OCI-LY1 (cell line): Measurements from ENCODE around the gene NEURL1B.

Experiments used
- H2AFZ ChIP-seq: fragments of 200-600 bp; sonication (generic), shearing (Covaris generic); 2 replicates; pipeline ENCODE4 v1.6.0; 2014; ENCODE audit warnings: antibody characterized with exemption, mild to moderate bottlenecking, low read length
- H3F3A ChIP-seq: fragments of 200-600 bp; sonication (generic), shearing (Covaris generic); 2 replicates; pipeline ENCODE4 v1.6.0; 2014; ENCODE audit warnings: mild to moderate bottlenecking, antibody characterized with exemption, low read length, moderate library complexity; ENCODE audit not compliant: insufficient read depth
- H3K27ac ChIP-seq: fragments of 200-600 bp; sonication (generic); 2 replicates; pipeline ENCODE4 v1.5.1; 2014; ENCODE audit warnings: low read length, mixed run types, mild to moderate bottlenecking, low read depth; ENCODE audit not compliant: poor library complexity, severe bottlenecking
- H3K27me3 ChIP-seq: fragments of 200-600 bp; sonication (generic); 2 replicates; pipeline ENCODE4 v1.6.0; 2014; ENCODE audit warnings: antibody characterized with exemption, mild to moderate bottlenecking, low read length, moderate library complexity; ENCODE audit not compliant: insufficient read depth
- H3K36me3 ChIP-seq: fragments of 200-600 bp; sonication (generic); 2 replicates; pipeline ENCODE4 v1.6.1; 2014; ENCODE audit warnings: mild to moderate bottlenecking, antibody characterized with exemption, low read length, moderate library complexity, mixed read lengths; ENCODE audit not compliant: insufficient read depth
- H3K4me1 ChIP-seq: fragments of 200-600 bp; sonication (generic); 2 replicates; pipeline ENCODE4 v1.5.1; 2014; ENCODE audit warnings: mild to moderate bottlenecking, low read length, moderate library complexity; ENCODE audit not compliant: insufficient read depth, severe bottlenecking
- H3K4me2 ChIP-seq: fragments of 200-600 bp; sonication (generic), shearing (Covaris generic); 2 replicates; pipeline ENCODE4 v1.6.1; 2014; ENCODE audit warnings: low read length
- H3K4me3 ChIP-seq: fragments of 200-600 bp; sonication (generic); 2 replicates; pipeline ENCODE4 v1.5.1; 2014; ENCODE audit warnings: low read length, low read depth, mild to moderate bottlenecking, mixed read lengths; ENCODE audit not compliant: poor library complexity, severe bottlenecking
- H3K79me2 ChIP-seq: fragments of 200-600 bp; shearing (Covaris generic); 2 replicates; pipeline ENCODE4 v1.6.1; 2016; ENCODE audit warnings: mixed run types, low read length, mixed read lengths; ENCODE audit not compliant: insufficient read depth
- H3K9ac ChIP-seq: fragments of 200-600 bp; sonication (generic), shearing (Covaris generic); 2 replicates; pipeline ENCODE4 v1.6.1; 2014; ENCODE audit warnings: mild to moderate bottlenecking, low read length, mixed read lengths
- H3K9me2 ChIP-seq: fragments of 200-600 bp; sonication (generic), shearing (Covaris generic); 2 replicates; pipeline ENCODE4 v1.6.1; 2014; ENCODE audit warnings: low read depth, mild to moderate bottlenecking, low read length, mixed read lengths
- H3K9me3 ChIP-seq: fragments of 200-600 bp; shearing (Covaris generic); 2 replicates; pipeline ENCODE4 v1.6.1; 2014; ENCODE audit warnings: low read length, mixed read lengths
- H4K20me1 ChIP-seq: fragments of 200-600 bp; sonication (generic), shearing (Covaris generic); 2 replicates; pipeline ENCODE4 v1.6.0; 2016; ENCODE audit warnings: mild to moderate bottlenecking, low read length; ENCODE audit not compliant: insufficient read depth
- EZH2 ChIP-seq: fragments of 200-600 bp; sonication (generic), shearing (Covaris generic); IDR thresholded peaks from 2 replicates; pipeline ENCODE4 v1.8.0; 2017; ENCODE audit warnings: borderline replicate concordance, mixed run types, mild to moderate bottlenecking, antibody characterized with exemption, low read length, moderate library complexity, mixed read lengths
- TF ChIP-seq, protein P1 (sequence below): fragments of 200-600 bp; sonication (generic), shearing (Covaris generic); IDR thresholded peaks from 2 replicates; pipeline ENCODE4 v1.5.1; 2017; ENCODE audit warnings: mild to moderate bottlenecking, antibody characterized with exemption, low read length, moderate library complexity, mixed read lengths

The NEURL1B gene

DNA sequence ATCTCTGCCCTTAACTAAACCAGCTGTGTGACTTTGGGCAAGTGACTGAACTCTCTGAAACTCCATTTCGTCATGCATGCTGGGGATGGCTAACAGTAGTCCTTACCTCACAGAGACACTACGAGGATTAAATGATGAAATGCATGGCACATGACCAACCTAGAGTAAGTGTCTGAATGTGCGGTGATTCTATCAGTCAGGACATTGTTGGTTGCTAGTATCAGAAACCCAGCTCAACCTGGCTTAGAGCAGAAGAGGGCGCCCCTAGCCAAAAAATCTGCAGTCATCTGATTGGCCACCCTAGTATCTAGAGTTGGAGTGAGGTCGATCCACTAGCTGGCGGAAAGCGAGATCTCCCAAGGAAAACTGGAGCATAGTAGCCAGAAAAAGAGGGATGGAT, 25.2 kb downstream of the NEURL1B start:
- no peaks in the 10 kb centered on the region for H4K20me1 ChIP-seq
- H3K4me2 ChIP-seq: no peak overlapping the region
- no peak overlapping the region for H3K27ac ChIP-seq
- H3K27me3 ChIP-seq: no peaks in the 10 kb centered on the region; the same call in 1 of the 2 replicates
- no peak overlapping the region for H2AFZ ChIP-seq
- no peak overlapping the region for H3K4me3 ChIP-seq
- no peaks in the 10 kb centered on the region for H3K9me2 ChIP-seq
- H3K9me3 ChIP-seq: no peaks in the 10 kb centered on the region
- no peaks in the 10 kb centered on the region for H3K36me3 ChIP-seq
- H3K9ac ChIP-seq: no peak overlapping the region
- H3F3A ChIP-seq: no peaks in the 10 kb centered on the region
- no peak for TF ChIP-seq EZH2
- TF ChIP-seq, protein P1, sequence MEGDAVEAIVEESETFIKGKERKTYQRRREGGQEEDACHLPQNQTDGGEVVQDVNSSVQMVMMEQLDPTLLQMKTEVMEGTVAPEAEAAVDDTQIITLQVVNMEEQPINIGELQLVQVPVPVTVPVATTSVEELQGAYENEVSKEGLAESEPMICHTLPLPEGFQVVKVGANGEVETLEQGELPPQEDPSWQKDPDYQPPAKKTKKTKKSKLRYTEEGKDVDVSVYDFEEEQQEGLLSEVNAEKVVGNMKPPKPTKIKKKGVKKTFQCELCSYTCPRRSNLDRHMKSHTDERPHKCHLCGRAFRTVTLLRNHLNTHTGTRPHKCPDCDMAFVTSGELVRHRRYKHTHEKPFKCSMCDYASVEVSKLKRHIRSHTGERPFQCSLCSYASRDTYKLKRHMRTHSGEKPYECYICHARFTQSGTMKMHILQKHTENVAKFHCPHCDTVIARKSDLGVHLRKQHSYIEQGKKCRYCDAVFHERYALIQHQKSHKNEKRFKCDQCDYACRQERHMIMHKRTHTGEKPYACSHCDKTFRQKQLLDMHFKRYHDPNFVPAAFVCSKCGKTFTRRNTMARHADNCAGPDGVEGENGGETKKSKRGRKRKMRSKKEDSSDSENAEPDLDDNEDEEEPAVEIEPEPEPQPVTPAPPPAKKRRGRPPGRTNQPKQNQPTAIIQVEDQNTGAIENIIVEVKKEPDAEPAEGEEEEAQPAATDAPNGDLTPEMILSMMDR: peak; percentile 34; the same call in 1 of the 2 replicates
- H3K79me2 ChIP-seq: no peaks in the 10 kb centered on the region
- no peaks in the 10 kb centered on the region for H3K4me1 ChIP-seq

DNA sequence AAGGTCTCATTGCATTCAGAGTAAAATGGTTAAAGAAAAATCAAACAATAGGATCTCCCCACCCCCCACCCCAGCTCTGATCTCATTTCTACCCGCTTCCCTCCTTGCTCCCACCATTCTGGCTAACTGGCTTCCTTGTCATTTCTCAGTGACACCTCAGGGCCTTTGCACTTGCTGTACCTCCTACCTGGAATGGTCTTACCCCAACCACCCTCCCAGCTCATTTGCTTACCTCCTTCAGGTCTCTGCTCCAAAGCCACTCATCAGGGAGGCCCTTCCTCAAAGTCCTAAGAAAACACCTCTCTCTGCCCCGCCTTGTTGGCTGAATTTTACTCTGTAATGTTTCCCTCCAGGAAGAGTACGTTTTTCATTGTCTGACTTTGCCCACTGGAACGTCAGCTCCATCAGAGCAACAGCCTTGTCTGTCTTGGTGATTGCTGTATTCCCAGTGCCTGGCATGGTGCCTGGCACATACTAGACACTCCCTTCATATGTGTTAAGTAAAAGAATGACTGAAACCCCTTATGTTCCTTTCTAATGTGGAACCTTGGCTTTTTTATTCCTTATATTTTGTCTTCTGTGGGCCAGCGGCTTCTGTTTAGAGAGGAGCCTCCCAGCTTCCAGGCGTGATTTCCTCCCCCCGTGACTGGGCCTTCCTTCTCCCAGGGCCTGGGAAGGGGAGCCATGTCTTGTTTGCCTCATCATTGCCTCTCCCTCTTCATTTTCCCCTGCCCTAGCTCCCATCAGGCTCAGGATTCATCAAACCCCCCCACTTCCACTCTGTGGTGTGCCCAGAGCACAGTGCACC, 26.9 kb downstream of the NEURL1B start:
- no peak for TF ChIP-seq EZH2
- TF ChIP-seq, protein P1: no peak
- no peaks in the 10 kb centered on the region for H3K36me3 ChIP-seq

DNA sequence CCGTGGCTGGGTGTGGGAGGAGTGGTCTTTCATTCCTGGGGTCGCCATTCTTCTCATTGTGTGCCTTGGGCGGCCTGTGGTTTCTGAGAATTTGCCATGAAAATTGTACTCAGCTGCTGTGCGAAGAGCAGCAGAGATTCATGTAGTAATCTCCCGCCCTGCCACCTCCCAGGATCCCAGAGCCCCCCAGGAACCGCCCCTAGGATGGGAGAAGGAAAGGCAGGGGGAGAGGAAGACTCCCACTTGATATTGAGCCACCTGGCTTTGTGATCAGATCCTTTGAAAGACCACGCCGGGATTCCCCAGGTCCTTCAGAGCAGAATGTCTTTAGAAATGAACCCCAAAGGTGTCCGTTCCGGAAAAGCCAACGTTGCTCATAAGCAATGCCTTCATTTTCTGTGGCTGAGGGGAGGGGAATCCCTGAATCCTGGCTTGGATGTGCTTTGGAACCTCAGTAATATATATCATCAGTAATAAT, 27.6 kb downstream of the NEURL1B start:
- no peak overlapping the region for H3K4me2 ChIP-seq
- H3K4me1 ChIP-seq: no peaks in the 10 kb centered on the region
- H4K20me1 ChIP-seq: no peaks in the 10 kb centered on the region
- H3K9ac ChIP-seq: no peak overlapping the region
- H3K36me3 ChIP-seq: no peaks in the 10 kb centered on the region
- H2AFZ ChIP-seq: no peak overlapping the region
- H3K27ac ChIP-seq: no peak overlapping the region
- H3K79me2 ChIP-seq: no peaks in the 10 kb centered on the region
- no peaks in the 10 kb centered on the region for H3K9me3 ChIP-seq
- H3K27me3 ChIP-seq: no peaks in the 10 kb centered on the region; the same call in 1 of the 2 replicates
- no peaks in the 10 kb centered on the region for H3F3A ChIP-seq
- no peak overlapping the region for H3K4me3 ChIP-seq
- no peak for TF ChIP-seq EZH2
- TF ChIP-seq, protein P1: no peak
- H3K9me2 ChIP-seq: no peaks in the 10 kb centered on the region

More for the DNA sequence above, 26.9 kb downstream of the NEURL1B start:
- Histone ChIP-seq H3K9me2 (no peaks in the 10 kb centered on the region), H3K4me2 (no peak overlapping the region), H3K79me2 (no peaks in the 10 kb centered on the region), H4K20me1 (no peaks in the 10 kb centered on the region), H3K27ac (no peak overlapping the region), H3K4me1 (no peaks in the 10 kb centered on the region), H3K9me3 (no peaks in the 10 kb centered on the region), H2AFZ (no peak overlapping the region), H3K9ac (no peak overlapping the region), H3K4me3 (no peak overlapping the region), H3F3A (no peaks in the 10 kb centered on the region), H3K27me3 (no peaks in the 10 kb centered on the region; the same call in 1 of the 2 replicates)
